ENCODE data around the gene GPC6.
"Not testable (repeated sequence)": the region's sequence is repeated elsewhere in the genome, so short reads cannot be mapped to it uniquely, and the experiment has no call there.

The GPC6 gene

DNA sequence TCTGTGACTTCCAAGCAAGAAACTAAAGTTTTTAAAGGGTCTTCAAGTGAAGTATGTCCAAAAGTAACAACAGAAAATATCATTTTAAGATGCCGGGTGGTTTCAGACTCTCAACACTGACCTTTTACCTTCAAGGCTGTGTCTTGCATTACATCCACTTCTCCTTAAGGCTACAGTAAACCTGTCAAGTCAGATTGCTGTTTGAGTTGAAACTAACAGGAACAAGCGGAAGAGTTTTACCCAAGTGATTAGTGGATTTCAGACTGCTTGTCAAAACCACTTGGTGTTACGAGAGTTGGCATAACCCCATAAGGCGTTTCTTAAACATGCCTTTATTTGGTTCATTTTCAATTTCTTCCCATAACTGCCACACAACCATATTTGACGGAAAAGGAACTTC is 969.8 kb downstream of the GPC6 start:
- no peak for DNase-seq

DNA sequence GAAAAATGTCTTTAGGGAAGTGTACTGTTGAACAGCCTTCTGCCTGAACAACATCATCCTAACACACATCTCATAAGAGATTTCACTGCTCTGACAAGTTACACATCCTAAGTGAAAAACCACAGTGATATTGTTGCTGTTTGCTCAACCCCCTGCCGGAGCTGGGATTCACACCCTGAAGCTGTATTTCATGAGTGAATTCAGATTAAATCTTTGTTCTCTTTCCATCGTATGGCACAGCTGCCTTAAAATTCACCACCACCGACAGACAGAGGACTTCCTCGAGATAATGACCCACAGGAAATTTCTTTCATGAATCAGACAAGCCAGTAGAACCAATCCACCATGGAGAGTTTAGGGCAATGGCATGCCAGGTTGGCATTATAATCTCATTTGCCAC is 972.1 kb downstream of the GPC6 start:
- DNase-seq = no peak

- no peak for DNase-seq
These were observed 972.5 kb downstream of the GPC6 start for GRCh38 chr13:94199135-94199534.

DNA sequence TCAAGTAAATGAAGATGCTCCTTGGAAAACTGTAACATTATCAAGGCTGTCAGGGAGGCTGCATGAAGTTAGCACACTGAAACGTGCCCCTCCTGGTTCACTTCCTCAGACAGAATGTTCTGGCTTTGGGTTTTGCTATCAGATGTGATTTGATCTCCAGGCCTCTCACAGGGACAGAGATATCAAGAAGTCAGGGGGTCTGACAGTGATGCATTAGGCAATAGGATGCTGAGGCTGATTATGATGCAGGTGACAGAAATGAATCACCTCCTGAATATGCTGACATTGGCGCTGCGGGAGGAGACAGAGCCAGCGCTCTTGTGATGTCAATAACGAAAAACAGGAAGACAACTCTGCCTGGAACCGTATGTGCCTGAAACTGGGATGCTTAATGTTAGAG is 974.4 kb downstream of the GPC6 start:
- no peak for DNase-seq

DNA sequence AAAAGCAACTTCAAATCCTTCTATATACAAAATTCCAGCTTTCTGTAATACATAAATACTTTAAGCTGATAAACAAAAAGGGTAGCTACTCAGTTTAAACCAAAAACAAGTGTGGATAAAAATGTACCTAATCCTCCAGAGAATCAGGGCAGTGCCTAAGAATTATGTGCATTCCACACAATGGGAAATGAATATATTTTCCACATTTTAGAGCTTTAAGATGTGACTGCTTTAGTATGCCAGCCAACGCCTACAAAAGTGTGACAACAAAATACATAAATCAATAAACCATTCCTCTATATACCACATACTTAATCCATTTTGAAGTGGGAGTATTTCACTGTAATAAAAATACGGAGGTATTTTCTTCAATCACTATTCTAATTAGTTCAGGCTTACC is 977.6 kb downstream of the GPC6 start:
- no peak for DNase-seq

DNA sequence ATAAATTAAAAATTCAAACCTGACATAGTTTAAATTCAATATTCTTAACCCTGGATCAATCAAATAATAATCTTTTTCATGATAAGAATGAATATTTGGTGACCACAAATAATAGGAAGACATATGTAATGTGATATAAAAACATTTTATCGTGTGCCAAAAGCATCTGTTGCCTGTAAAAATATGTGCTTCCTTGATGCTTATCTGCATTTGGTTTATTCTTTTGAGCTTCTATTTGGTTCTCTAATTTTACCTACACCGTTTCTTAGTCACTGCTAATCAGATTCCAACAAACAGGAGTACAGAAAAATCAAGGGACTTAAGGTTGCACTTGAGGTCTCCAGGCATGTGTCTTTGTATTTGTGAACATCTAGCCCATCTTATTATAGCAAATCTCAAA is 978.3 kb downstream of the GPC6 start:
- DNase-seq = no peak

DNA sequence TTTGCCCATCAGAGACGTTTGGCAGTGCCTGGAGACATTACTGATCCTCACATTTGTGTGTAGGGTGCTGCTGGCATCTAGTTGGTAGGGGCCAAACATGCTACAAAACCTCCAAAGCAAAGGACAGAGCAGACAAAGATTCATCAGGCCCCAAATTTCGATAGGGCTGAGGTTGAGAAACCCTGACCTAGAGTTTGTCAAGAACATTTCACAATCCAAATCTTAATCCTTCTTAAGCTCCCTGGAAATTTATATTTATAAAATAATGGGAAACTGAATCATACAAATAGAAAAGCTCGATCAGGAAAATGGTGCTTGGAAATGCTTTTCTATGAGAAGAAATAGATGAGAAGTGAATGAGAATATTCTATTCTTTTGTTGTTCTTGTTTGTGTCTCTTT is 979.3 kb downstream of the GPC6 start:
- DNase-seq = no peak

GRCh38 chr13:94209117-94209516 is 982.5 kb downstream of the GPC6 start:
- no peak for DNase-seq

- DNase-seq = not testable (repeated sequence)
These were observed 983.3 kb downstream of the GPC6 start for GRCh38 chr13:94209913-94210312.

- no peak for DNase-seq
These were observed 984.2 kb downstream of the GPC6 start for GRCh38 chr13:94210816-94211215.

DNA sequence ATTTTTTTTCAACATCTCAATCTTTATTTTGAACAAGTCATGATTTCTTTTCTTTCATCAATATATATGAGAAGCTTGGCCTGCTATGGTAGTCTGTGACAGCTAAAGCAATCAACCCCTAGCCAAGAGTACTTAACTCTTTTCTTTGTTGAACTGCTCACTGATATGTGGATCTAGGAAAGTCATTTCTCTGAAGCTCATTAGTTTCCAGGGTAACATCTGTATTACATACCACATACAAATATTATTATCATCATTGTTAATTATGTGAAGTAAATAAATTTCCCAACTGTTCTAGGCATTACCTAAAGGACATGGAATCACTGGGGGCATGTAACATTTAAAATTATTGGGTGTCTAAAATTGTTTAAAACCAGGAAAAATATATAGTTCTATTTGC is 985.6 kb downstream of the GPC6 start:
- no peak for DNase-seq

GRCh38 chr13:94214121-94214520 is 987.5 kb downstream of the GPC6 start:
- DNase-seq = no peak

DNA sequence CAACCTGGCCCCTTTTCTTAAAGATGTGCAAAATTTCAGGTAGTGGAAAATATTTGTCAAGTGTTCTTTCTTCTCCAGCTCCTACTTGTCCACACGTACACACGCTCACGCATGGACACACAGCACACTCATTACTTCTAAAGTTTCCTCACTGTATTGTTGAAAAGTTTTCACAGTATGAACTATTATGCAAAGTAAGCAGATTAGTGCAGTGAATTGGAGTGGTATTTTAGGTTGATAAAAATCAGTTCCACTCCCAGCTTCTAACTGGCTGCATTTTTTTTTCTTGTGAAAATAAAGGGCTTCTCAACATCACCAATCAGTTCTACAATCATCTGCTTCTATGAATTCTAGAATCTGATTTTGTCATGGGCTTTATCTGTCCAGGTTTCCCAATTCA is 988.4 kb downstream of the GPC6 start:
- DNase-seq = no peak

- DNase-seq = no peak
These were observed 989.9 kb downstream of the GPC6 start for GRCh38 chr13:94216476-94216875.

- DNase-seq = peak; percentile 65
These were observed 990.8 kb downstream of the GPC6 start for GRCh38 chr13:94217370-94217769.

DNA sequence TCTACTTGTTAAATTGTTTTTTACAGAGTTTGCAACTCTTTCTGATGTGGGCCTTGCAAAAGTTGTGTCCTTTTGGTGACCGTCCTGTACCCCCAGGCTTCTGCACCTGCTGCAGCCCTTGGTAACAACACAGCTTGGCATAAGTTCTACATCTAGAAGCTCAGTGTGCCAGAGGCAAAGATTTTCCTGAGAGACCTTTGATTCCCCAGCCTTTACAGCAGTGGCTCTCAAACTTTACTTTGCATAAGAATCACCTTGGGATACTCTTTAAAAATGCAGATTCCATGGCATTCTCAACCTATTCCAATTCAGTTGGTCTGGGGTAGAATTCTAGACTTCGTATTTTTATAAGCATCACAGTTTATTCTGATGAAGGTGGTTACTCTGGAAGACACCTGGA is 991.9 kb downstream of the GPC6 start:
- DNase-seq = no peak

- no peak for DNase-seq
These were observed 992.3 kb downstream of the GPC6 start for GRCh38 chr13:94218951-94219350.

- no peak for DNase-seq
These were observed 998.1 kb downstream of the GPC6 start for GRCh38 chr13:94224670-94225069.

DNA sequence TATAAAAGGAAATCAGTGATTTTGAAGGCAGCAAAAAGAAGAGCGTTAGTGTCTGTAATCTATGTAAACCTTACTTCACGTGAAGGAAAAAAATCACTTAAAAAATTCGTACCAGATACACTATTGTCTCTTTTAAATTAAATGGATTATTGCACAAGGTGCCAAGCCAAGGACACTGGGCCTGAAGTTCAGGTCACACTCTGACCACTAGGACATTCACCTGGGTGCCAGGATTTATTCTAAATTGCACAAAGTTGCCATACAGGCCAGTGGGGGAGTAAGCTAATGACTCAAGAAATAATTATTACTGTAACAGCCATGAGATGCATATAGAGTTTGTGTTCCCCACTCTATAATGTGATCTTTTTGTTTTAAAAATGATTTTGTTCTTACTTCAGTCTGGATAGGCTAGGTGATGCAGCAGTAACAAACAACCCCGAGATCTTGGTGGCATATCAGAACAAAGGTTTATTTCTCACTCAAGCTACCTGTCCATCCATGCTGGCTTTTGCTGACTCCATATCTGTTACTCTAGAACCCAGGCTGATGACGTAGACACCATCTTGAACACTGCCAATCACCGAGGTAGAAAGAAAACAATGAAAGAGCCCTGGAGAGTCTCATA is 1000.8 kb downstream of the GPC6 start:
- no peak for DNase-seq

DNA sequence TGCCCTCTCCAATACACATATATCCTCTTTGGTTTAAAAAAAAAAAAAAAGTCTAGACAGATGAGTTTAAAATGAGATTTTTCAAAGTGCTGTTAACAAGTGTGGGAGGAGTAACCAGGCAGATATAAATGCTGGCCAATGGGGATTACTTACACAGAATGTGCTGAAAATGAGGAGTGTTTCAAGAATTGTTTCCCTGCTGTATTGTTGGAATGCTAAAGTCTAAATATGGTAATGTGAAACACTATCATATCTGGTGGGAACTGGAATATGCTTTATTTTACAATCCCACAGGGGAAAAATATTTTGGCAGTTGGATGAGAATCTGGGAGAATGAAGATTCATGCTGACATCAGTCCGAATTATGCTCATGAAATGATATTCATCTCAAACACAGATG is 1002.2 kb downstream of the GPC6 start:
- no peak for DNase-seq

- DNase-seq = no peak
These were observed 1005.7 kb downstream of the GPC6 start for GRCh38 chr13:94232161-94232950.

DNA sequence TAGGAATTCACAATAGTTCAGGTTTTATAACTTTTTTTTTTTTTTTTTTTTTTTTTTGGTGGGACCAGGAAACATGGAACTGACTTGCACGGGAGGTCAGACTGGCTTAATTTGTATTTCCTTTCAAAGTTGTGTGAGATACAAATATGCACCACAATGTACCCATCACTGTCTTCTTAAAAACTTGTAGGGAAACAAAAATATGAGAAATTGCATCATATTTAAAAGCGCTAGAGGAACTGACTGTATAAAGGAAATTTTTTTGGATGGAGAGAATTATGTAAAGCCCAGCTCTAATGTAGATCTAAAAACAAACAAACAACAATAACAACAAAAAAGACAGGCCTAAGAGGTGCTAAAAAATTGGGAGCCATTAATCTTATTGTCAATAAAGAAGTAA is 1006.3 kb downstream of the GPC6 start:
- no peak for DNase-seq

DNA sequence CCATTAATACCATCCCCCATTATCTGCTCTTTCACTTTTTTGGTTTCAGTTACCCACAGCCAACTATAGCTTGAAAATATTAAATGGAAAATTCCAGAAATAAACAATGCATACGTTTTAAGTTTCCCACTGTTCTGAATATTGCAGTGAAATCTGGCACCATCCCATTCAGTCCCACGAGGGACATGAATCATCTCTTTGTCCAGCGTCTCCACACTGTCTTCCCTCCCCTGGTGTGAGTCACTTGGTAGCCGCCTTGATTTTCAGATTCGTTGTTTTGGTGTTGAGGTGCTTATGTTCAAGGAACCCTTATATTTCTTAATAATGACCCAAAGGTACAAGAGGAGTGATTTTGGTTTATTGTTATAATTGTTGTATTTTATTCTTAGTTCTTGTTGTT is 1006.8 kb downstream of the GPC6 start:
- DNase-seq = peak; percentile 90

- DNase-seq = no peak
These were observed 1007.2 kb downstream of the GPC6 start for GRCh38 chr13:94233837-94234236.

DNA sequence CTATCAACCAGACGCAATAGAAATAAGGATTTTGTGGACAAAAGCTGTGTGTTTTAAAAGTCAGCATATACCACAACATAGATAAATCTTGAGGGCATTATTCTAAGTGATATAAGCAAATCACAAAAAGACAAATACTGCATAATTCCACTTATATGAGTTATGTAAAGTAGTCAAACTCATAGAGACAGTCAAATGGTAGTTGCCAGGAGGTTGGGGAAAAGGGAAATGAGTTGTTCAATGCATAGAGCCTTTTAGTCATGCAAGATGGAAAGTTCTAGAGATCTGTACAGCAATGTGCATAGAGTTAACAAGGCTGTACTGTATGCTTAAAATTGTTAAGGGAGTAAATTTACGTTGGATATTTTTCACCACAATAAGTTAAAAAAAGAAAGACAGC is 1008.1 kb downstream of the GPC6 start:
- DNase-seq = no peak
